Embryonic facial prominence (tissue), 1 donor: ENCODE measurements around the gene MEMO1.

ENCODE experiments used
- DNase-seq: peaks from one replicate; pipeline ENCODE4 v3.0.0-alpha.2; 2016; ENCODE audit errors: extremely low spot score

The MEMO1 gene

DNA sequence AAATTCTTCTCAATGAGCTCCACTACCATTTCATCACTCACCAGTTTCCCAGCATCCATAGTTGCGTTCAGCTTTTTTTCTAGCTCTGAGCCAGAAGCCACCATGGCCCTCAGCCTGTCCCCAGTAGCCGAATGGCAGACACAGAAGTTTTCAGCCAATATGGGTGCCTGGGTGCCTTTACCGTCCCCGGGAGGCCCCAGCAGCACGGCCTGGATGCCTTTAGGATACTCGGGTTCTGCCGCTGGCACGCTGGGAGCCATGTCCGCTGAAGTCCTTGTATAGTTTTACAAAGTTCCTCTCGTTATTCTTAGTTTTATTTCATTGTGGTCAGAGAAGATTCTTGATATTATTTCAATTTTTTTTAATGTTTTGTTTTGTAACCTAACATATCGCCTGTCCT is 187.2 kb downstream of the MEMO1 start:
- DNase-seq, result no peak

DNA sequence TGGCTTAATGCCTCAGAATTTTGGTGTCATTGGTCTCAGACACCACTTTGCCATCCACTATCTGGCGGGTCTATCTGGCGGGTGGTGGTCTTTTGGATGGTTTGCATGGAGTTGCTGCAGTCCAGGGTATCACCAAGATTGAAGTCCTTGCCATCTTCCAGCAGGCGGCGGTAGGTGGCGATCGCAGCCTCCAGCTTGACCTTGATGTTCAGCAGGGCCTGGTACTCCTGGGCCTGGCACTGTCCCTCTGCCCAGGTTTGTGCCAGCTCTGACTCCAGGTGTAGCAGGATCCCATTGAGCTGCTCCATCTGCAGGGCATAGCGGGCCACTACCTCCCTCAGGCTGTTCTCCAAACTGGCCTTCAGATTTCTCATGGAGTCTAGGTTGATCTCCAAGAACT is 188.2 kb downstream of the MEMO1 start:
- DNase-seq, result no peak
